ENCODE results near the gene THSD4.
"Not testable (repeated sequence)": the region's sequence is repeated elsewhere in the genome, so short reads cannot be mapped to it uniquely, and the experiment has no call there.

Gene THSD4

GRCh38 chr15:71171195-71171594 lies 55.9 kb downstream of the THSD4 start:
- no peaks in the 10 kb centered on the region for H3K36me3 ChIP-seq (ENCODE audit: insufficient read depth, low read length)
- H3K27ac ChIP-seq: no peak overlapping the region
- DNase-seq (ENCODE audit: low read depth, low spot score): no peak
- no peak for TF ChIP-seq EZH2 (IDR thresholded peaks at IDR 0.05)
- TF ChIP-seq POLR2AphosphoS5 (IDR thresholded peaks at IDR 0.05; ENCODE audit: borderline replicate concordance, low read depth, low read length): no peak
- TF ChIP-seq FOXP2 (optimal IDR thresholded peaks at IDR 0.05; ENCODE audit: control extremely low read depth, extremely low read length, insufficient read depth): no peak
- H3K4me3 ChIP-seq: no peak overlapping the region
- no peak overlapping the region for H3K9ac ChIP-seq (ENCODE audit: insufficient read length)
- no peaks in the 10 kb centered on the region for H3K9me3 ChIP-seq (ENCODE audit: low read depth, low read length)

GRCh38 chr15:71174360-71174759 lies 59.1 kb downstream of the THSD4 start:
- not testable (repeated sequence) for H3K9me3 ChIP-seq (ENCODE audit: low read depth, low read length); H3K9ac ChIP-seq (ENCODE audit: insufficient read length); H3K36me3 ChIP-seq (ENCODE audit: insufficient read depth, low read length); H3K27ac ChIP-seq; DNase-seq (ENCODE audit: low read depth, low spot score); H3K4me3 ChIP-seq

GRCh38 chr15:71180986-71181853 lies 65.9 kb downstream of the THSD4 start:
- TF ChIP-seq FOXP2 (optimal IDR thresholded peaks at IDR 0.05; ENCODE audit: control extremely low read depth, extremely low read length, insufficient read depth) (no peak), EZH2 (IDR thresholded peaks at IDR 0.05) (no peak)
- Histone ChIP-seq H3K4me3 (no peak overlapping the region), H3K27ac (no peak overlapping the region), H3K9ac (ENCODE audit: insufficient read length) (no peak overlapping the region), H3K36me3 (ENCODE audit: insufficient read depth, low read length) (no peaks in the 10 kb centered on the region), H3K9me3 (ENCODE audit: low read depth, low read length) (no peaks in the 10 kb centered on the region)
- DNase-seq (ENCODE audit: low read depth, low spot score): no peak

GRCh38 chr15:71182522-71182921 lies 67.3 kb downstream of the THSD4 start:
- Histone ChIP-seq H3K9ac (ENCODE audit: insufficient read length) (no peak overlapping the region), H3K9me3 (ENCODE audit: low read depth, low read length) (no peaks in the 10 kb centered on the region), H3K4me3 (no peak overlapping the region), H3K36me3 (ENCODE audit: insufficient read depth, low read length) (no peaks in the 10 kb centered on the region), H3K27ac (no peak overlapping the region)
- no peak for DNase-seq (ENCODE audit: low read depth, low spot score)
- TF ChIP-seq EZH2 (IDR thresholded peaks at IDR 0.05): no peak
- TF ChIP-seq POLR2AphosphoS5 (IDR thresholded peaks at IDR 0.05; ENCODE audit: borderline replicate concordance, low read depth, low read length): no peak
- TF ChIP-seq FOXP2 (optimal IDR thresholded peaks at IDR 0.05; ENCODE audit: control extremely low read depth, extremely low read length, insufficient read depth): no peak

GRCh38 chr15:71183063-71183462 lies 67.8 kb downstream of the THSD4 start:
- no peak for DNase-seq (ENCODE audit: low read depth, low spot score)
- no peaks in the 10 kb centered on the region for H3K9me3 ChIP-seq (ENCODE audit: low read depth, low read length)
- no peak overlapping the region for H3K4me3 ChIP-seq
- no peaks in the 10 kb centered on the region for H3K36me3 ChIP-seq (ENCODE audit: insufficient read depth, low read length)
- no peak overlapping the region for H3K9ac ChIP-seq (ENCODE audit: insufficient read length)
- H3K27ac ChIP-seq: no peak overlapping the region
- TF ChIP-seq FOXP2 (optimal IDR thresholded peaks at IDR 0.05; ENCODE audit: control extremely low read depth, extremely low read length, insufficient read depth): no peak
- no peak for TF ChIP-seq POLR2AphosphoS5 (IDR thresholded peaks at IDR 0.05; ENCODE audit: borderline replicate concordance, low read depth, low read length)
- TF ChIP-seq EZH2 (IDR thresholded peaks at IDR 0.05): no peak

GRCh38 chr15:71185706-71186105 lies 70.4 kb downstream of the THSD4 start:
- no peak for DNase-seq (ENCODE audit: low read depth, low spot score)
- Histone ChIP-seq H3K4me3 (no peak overlapping the region), H3K27ac (no peak overlapping the region), H3K36me3 (ENCODE audit: insufficient read depth, low read length) (no peaks in the 10 kb centered on the region), H3K9ac (ENCODE audit: insufficient read length) (no peak overlapping the region), H3K9me3 (ENCODE audit: low read depth, low read length) (no peaks in the 10 kb centered on the region)
- TF ChIP-seq FOXP2 (optimal IDR thresholded peaks at IDR 0.05; ENCODE audit: control extremely low read depth, extremely low read length, insufficient read depth): no peak
- no peak for TF ChIP-seq POLR2AphosphoS5 (IDR thresholded peaks at IDR 0.05; ENCODE audit: borderline replicate concordance, low read depth, low read length)
- no peak for TF ChIP-seq EZH2 (IDR thresholded peaks at IDR 0.05)

- no peak for TF ChIP-seq EZH2 (IDR thresholded peaks at IDR 0.05)
- no peak for TF ChIP-seq FOXP2 (optimal IDR thresholded peaks at IDR 0.05; ENCODE audit: control extremely low read depth, extremely low read length, insufficient read depth)
- TF ChIP-seq POLR2AphosphoS5 (IDR thresholded peaks at IDR 0.05; ENCODE audit: borderline replicate concordance, low read depth, low read length): no peak
- H3K9ac ChIP-seq (ENCODE audit: insufficient read length): no peak overlapping the region
- no peak for DNase-seq (ENCODE audit: low read depth, low spot score)
Measured at GRCh38 chr15:71186267-71186666, 71.0 kb downstream of the THSD4 start.

GRCh38 chr15:71187078-71187477 lies 71.8 kb downstream of the THSD4 start:
- Histone ChIP-seq H3K36me3 (ENCODE audit: insufficient read depth, low read length) (no peaks in the 10 kb centered on the region), H3K9me3 (ENCODE audit: low read depth, low read length) (no peaks in the 10 kb centered on the region), H3K27ac (no peak overlapping the region), H3K9ac (ENCODE audit: insufficient read length) (no peak overlapping the region), H3K4me3 (peak overlapping the region; percentile 14; the same call in 1 of the 2 replicates)
- no peak for TF ChIP-seq FOXP2 (optimal IDR thresholded peaks at IDR 0.05; ENCODE audit: control extremely low read depth, extremely low read length, insufficient read depth)
- TF ChIP-seq EZH2 (IDR thresholded peaks at IDR 0.05): no peak
- TF ChIP-seq POLR2AphosphoS5 (IDR thresholded peaks at IDR 0.05; ENCODE audit: borderline replicate concordance, low read depth, low read length): no peak
- no peak for DNase-seq (ENCODE audit: low read depth, low spot score)

More at GRCh38 chr15:71186267-71186666, 71.0 kb downstream of the THSD4 start:
- H3K4me3 ChIP-seq: no peak overlapping the region
- H3K27ac ChIP-seq: no peak overlapping the region
- H3K36me3 ChIP-seq (ENCODE audit: insufficient read depth, low read length): no peaks in the 10 kb centered on the region
- H3K9me3 ChIP-seq (ENCODE audit: low read depth, low read length): no peaks in the 10 kb centered on the region

- peak overlapping the region; percentile 14; the same call in 1 of the 2 replicates for H3K4me3 ChIP-seq
- no peak for TF ChIP-seq POLR2AphosphoS5 (IDR thresholded peaks at IDR 0.05; ENCODE audit: borderline replicate concordance, low read depth, low read length)
- no peak for TF ChIP-seq EZH2 (IDR thresholded peaks at IDR 0.05)
- TF ChIP-seq FOXP2 (optimal IDR thresholded peaks at IDR 0.05; ENCODE audit: control extremely low read depth, extremely low read length, insufficient read depth): no peak
- DNase-seq (ENCODE audit: low read depth, low spot score): no peak
- H3K9ac ChIP-seq (ENCODE audit: insufficient read length): no peak overlapping the region
- H3K36me3 ChIP-seq (ENCODE audit: insufficient read depth, low read length): no peaks in the 10 kb centered on the region
- no peak overlapping the region for H3K27ac ChIP-seq
- H3K9me3 ChIP-seq (ENCODE audit: low read depth, low read length): no peaks in the 10 kb centered on the region
Measured at GRCh38 chr15:71187526-71187925, 72.3 kb downstream of the THSD4 start.

Measured in SK-N-MC (cell line).